Measurements from ENCODE around the gene HPCAL1.

HPCAL1 gene

GRCh38 chr2:10390369-10390801 is 87.7 kb downstream of the HPCAL1 start:
- Mint-ChIP-seq H3K27ac (no peak overlapping the region), H3K4me3 (no peak overlapping the region), H3K9me3 (no peaks in the 10 kb centered on the region), H3K36me3 (peaks cover 5 to 10% of the 10 kb centered on the region in 2 donors), H3K4me1 (peaks cover 36 to 70% of the 10 kb centered on the region in 2 donors), H3K27me3 (no peaks in the 10 kb centered on the region)
- peak in 1 of 2 donors; percentile 25 for ATAC-seq (replicated peaks)
- no peak for DNase-seq

- H3K4me3 Mint-ChIP-seq: no peak overlapping the region
- H3K36me3 Mint-ChIP-seq: peaks cover 2 to 5% of the 10 kb centered on the region in 2 donors
- H3K9me3 Mint-ChIP-seq: no peaks in the 10 kb centered on the region
- peaks cover 36 to 62% of the 10 kb centered on the region in 2 donors for H3K4me1 Mint-ChIP-seq
- no peaks in the 10 kb centered on the region for H3K27me3 Mint-ChIP-seq
- no peak for DNase-seq
- H3K27ac Mint-ChIP-seq: peak overlapping the region; percentile 31
- ATAC-seq (replicated peaks): no peak
Measured at GRCh38 chr2:10392100-10392499, 89.4 kb downstream of the HPCAL1 start.

GRCh38 chr2:10392548-10392947 is 89.8 kb downstream of the HPCAL1 start:
- Mint-ChIP-seq H3K4me1 (peaks cover 34 to 60% of the 10 kb centered on the region in 2 donors), H3K36me3 (peaks cover 2 to 5% of the 10 kb centered on the region in 2 donors), H3K27ac (no peak overlapping the region), H3K27me3 (no peaks in the 10 kb centered on the region), H3K4me3 (no peak overlapping the region), H3K9me3 (no peaks in the 10 kb centered on the region)
- ATAC-seq (replicated peaks): no peak
- DNase-seq: no peak

- H3K4me1 Mint-ChIP-seq: peaks cover 36 to 60% of the 10 kb centered on the region in 2 donors
- no peak overlapping the region for H3K4me3 Mint-ChIP-seq
- H3K27ac Mint-ChIP-seq: no peak overlapping the region
- H3K27me3 Mint-ChIP-seq: no peaks in the 10 kb centered on the region
- DNase-seq (no peak), ATAC-seq (replicated peaks) (no peak)
- H3K9me3 Mint-ChIP-seq: no peaks in the 10 kb centered on the region
- H3K36me3 Mint-ChIP-seq: peaks cover 2 to 9% of the 10 kb centered on the region in 2 donors
Measured at GRCh38 chr2:10392951-10393639, 90.4 kb downstream of the HPCAL1 start.

GRCh38 chr2:10393640-10393982 is 90.9 kb downstream of the HPCAL1 start:
- Mint-ChIP-seq H3K4me1 (peaks cover 37 to 60% of the 10 kb centered on the region in 2 donors), H3K36me3 (peaks cover under 1 to 9% of the 10 kb centered on the region in 2 donors), H3K27ac (no peak overlapping the region), H3K27me3 (no peaks in the 10 kb centered on the region), H3K9me3 (no peaks in the 10 kb centered on the region), H3K4me3 (no peak overlapping the region)
- ATAC-seq (replicated peaks) (no peak), DNase-seq (no peak)

- Mint-ChIP-seq H3K4me3 (no peak overlapping the region), H3K27me3 (no peaks in the 10 kb centered on the region), H3K4me1 (peaks cover 41 to 57% of the 10 kb centered on the region in 2 donors), H3K36me3 (peaks cover 16 to 25% of the 10 kb centered on the region in 2 donors), H3K27ac (peak overlapping the region; percentile 21), H3K9me3 (no peaks in the 10 kb centered on the region)
- ATAC-seq (replicated peaks) (no peak), DNase-seq (no peak)
Measured at GRCh38 chr2:10395893-10396292, 93.2 kb downstream of the HPCAL1 start.

GRCh38 chr2:10396464-10396863 is 93.8 kb downstream of the HPCAL1 start:
- peak overlapping the region; percentile 62 for H3K27ac Mint-ChIP-seq
- DNase-seq (no peak), ATAC-seq (replicated peaks) (no peak)
- no peaks in the 10 kb centered on the region for H3K27me3 Mint-ChIP-seq
- H3K4me1 Mint-ChIP-seq: peaks cover 46 to 58% of the 10 kb centered on the region in 2 donors
- H3K4me3 Mint-ChIP-seq: no peak overlapping the region
- no peaks in the 10 kb centered on the region for H3K9me3 Mint-ChIP-seq
- peaks cover 20 to 27% of the 10 kb centered on the region in 2 donors for H3K36me3 Mint-ChIP-seq

- peaks cover 20 to 27% of the 10 kb centered on the region in 2 donors for H3K36me3 Mint-ChIP-seq
- ATAC-seq (replicated peaks): no peak
- DNase-seq: no peak
- H3K27ac Mint-ChIP-seq: no peak overlapping the region
- no peaks in the 10 kb centered on the region for H3K27me3 Mint-ChIP-seq
- H3K9me3 Mint-ChIP-seq: no peaks in the 10 kb centered on the region
- peaks cover 45 to 61% of the 10 kb centered on the region in 2 donors for H3K4me1 Mint-ChIP-seq
- H3K4me3 Mint-ChIP-seq: no peak overlapping the region
Measured at GRCh38 chr2:10397297-10397875, 94.7 kb downstream of the HPCAL1 start.

GRCh38 chr2:10397878-10398277 is 95.2 kb downstream of the HPCAL1 start:
- no peak for ATAC-seq (replicated peaks)
- H3K4me3 Mint-ChIP-seq: no peak overlapping the region
- H3K27ac Mint-ChIP-seq: no peak overlapping the region
- peaks cover 20 to 27% of the 10 kb centered on the region in 2 donors for H3K36me3 Mint-ChIP-seq
- peaks cover 45 to 56% of the 10 kb centered on the region in 2 donors for H3K4me1 Mint-ChIP-seq
- no peaks in the 10 kb centered on the region for H3K27me3 Mint-ChIP-seq
- no peak for DNase-seq
- H3K9me3 Mint-ChIP-seq: no peaks in the 10 kb centered on the region

GRCh38 chr2:10398496-10398895 is 95.8 kb downstream of the HPCAL1 start:
- ATAC-seq (replicated peaks): peak in 1 of 2 donors; percentile 30
- Mint-ChIP-seq H3K36me3 (peaks cover 20 to 27% of the 10 kb centered on the region in 2 donors), H3K27ac (peak overlapping the region; percentile 82), H3K4me3 (no peak overlapping the region), H3K4me1 (peaks cover 47 to 50% of the 10 kb centered on the region in 2 donors), H3K27me3 (no peaks in the 10 kb centered on the region), H3K9me3 (no peaks in the 10 kb centered on the region)
- no peak for DNase-seq

- H3K27me3 Mint-ChIP-seq: no peaks in the 10 kb centered on the region
- ATAC-seq (replicated peaks): no peak
- peak overlapping the region; percentile 57 for H3K27ac Mint-ChIP-seq
- peak overlapping the region in 1 of 2 donors; percentile 34 for H3K4me3 Mint-ChIP-seq
- no peak for DNase-seq
- H3K36me3 Mint-ChIP-seq: peaks cover 23 to 31% of the 10 kb centered on the region in 2 donors
- H3K9me3 Mint-ChIP-seq: no peaks in the 10 kb centered on the region
- peaks cover 46 to 57% of the 10 kb centered on the region in 2 donors for H3K4me1 Mint-ChIP-seq
Measured at GRCh38 chr2:10399358-10399757, 96.7 kb downstream of the HPCAL1 start.

GRCh38 chr2:10400002-10400401 is 97.3 kb downstream of the HPCAL1 start:
- no peaks in the 10 kb centered on the region for H3K27me3 Mint-ChIP-seq
- H3K4me1 Mint-ChIP-seq: peaks cover 45 to 62% of the 10 kb centered on the region in 2 donors
- no peak overlapping the region for H3K4me3 Mint-ChIP-seq
- peak overlapping the region; percentile 72 for H3K27ac Mint-ChIP-seq
- no peaks in the 10 kb centered on the region for H3K9me3 Mint-ChIP-seq
- ATAC-seq (replicated peaks) (peak in 1 of 2 donors; percentile 10), DNase-seq (no peak)
- peaks cover 28 to 32% of the 10 kb centered on the region in 2 donors for H3K36me3 Mint-ChIP-seq

GRCh38 chr2:10400568-10400977 is 97.9 kb downstream of the HPCAL1 start:
- H3K27ac Mint-ChIP-seq: peak overlapping the region; percentile 72
- no peaks in the 10 kb centered on the region for H3K9me3 Mint-ChIP-seq
- ATAC-seq (replicated peaks): peak; percentile 87 to 88
- peak overlapping the region in 1 of 2 donors; percentile 19 for H3K4me3 Mint-ChIP-seq
- no peaks in the 10 kb centered on the region for H3K27me3 Mint-ChIP-seq
- no peak for DNase-seq
- peaks cover 28 to 32% of the 10 kb centered on the region in 2 donors for H3K36me3 Mint-ChIP-seq
- H3K4me1 Mint-ChIP-seq: peaks cover 42 to 65% of the 10 kb centered on the region in 2 donors

- ATAC-seq (replicated peaks): no peak
Measured at GRCh38 chr2:10400978-10401951, 98.6 kb downstream of the HPCAL1 start.

More at GRCh38 chr2:10400978-10401951, 98.6 kb downstream of the HPCAL1 start:
- peak overlapping the region; percentile 72 for H3K27ac Mint-ChIP-seq
- no peak for DNase-seq
- H3K4me3 Mint-ChIP-seq: no peak overlapping the region
- H3K27me3 Mint-ChIP-seq: no peaks in the 10 kb centered on the region
- no peaks in the 10 kb centered on the region for H3K9me3 Mint-ChIP-seq
- H3K4me1 Mint-ChIP-seq: peaks cover 37 to 65% of the 10 kb centered on the region in 2 donors
- H3K36me3 Mint-ChIP-seq: peaks cover 28 to 32% of the 10 kb centered on the region in 2 donors
